A673 (cell line): ENCODE data around the gene TBC1D24. TPM values are rescaled to one million over a fixed set of nuclear protein-coding genes. Genes with fewer than 3 reads are reported as not detected.
"Not testable (repeated sequence)": the region's sequence is repeated elsewhere in the genome, so short reads cannot be mapped to it uniquely, and the experiment has no call there.

Source experiments
- BruUV-seq: library from RNA; stranded (reverse); fragments of 400-500 nt; replicated peaks from 2 replicates; lab custom pipeline; 2021; lab: Mats Ljungman, UMichigan
- CTCF ChIA-PET: fragments of 300-600 bp; sonication (Branson Sonifier 250); formaldehyde crosslinking; loops from one replicate; lab custom pipeline; 2022; ENCODE audit warnings: antibody characterized with exemption; lab: Charles Lee
- POLR2A ChIA-PET: fragments of 300-600 bp; sonication (Branson Sonifier 250); formaldehyde crosslinking; loops from one replicate; lab custom pipeline; 2022; ENCODE audit warnings: antibody characterized with exemption; ENCODE audit not compliant: low non-redundant PET; lab: Charles Lee
- DNase-seq: peaks from one replicate; pipeline ENCODE4 v3.0.0-alpha.2; 2015; ENCODE audit warnings: low spot score
- H3K27ac ChIP-seq: fragments of 200-600 bp; sonication (generic); 2 replicates; pipeline ENCODE4 v1.5.1; 2016; ENCODE audit warnings: mixed run types, low read depth, mild to moderate bottlenecking, mixed read lengths, antibody characterized with exemption, low read length; ENCODE audit not compliant: poor library complexity, severe bottlenecking
- H3K27me3 ChIP-seq: fragments of 200-600 bp; sonication (generic); replicated peaks from 2 replicates; pipeline ENCODE4 v1.6.1; 2017; ENCODE audit warnings: mixed run types, low read depth, mild to moderate bottlenecking, mixed read lengths, antibody characterized with exemption, low read length; ENCODE audit not compliant: insufficient read depth, poor library complexity
- H3K36me3 ChIP-seq: fragments of 200-600 bp; sonication (generic); 2 replicates; pipeline ENCODE4 v1.6.1; 2016; ENCODE audit warnings: mixed run types, mild to moderate bottlenecking, mixed read lengths, antibody characterized with exemption, low read length; ENCODE audit not compliant: insufficient read depth, poor library complexity, severe bottlenecking
- H3K4me1 ChIP-seq: fragments of 200-600 bp; sonication (generic); 2 replicates; pipeline ENCODE4 v1.6.1; 2017; ENCODE audit warnings: mixed run types, mild to moderate bottlenecking, mixed read lengths, antibody characterized with exemption, low read length; ENCODE audit not compliant: insufficient read depth, poor library complexity, severe bottlenecking
- H3K4me3 ChIP-seq: fragments of 200-600 bp; sonication (generic); 2 replicates; pipeline ENCODE4 v1.5.1; 2016; ENCODE audit warnings: low read depth, mixed run types, mild to moderate bottlenecking, mixed read lengths, low read length; ENCODE audit not compliant: poor library complexity, severe bottlenecking
- H3K9me3 ChIP-seq: fragments of 200-600 bp; sonication (generic); 2 replicates; pipeline ENCODE4 v1.6.1; 2016; ENCODE audit warnings: mixed run types, low read depth, mild to moderate bottlenecking, mixed read lengths, antibody characterized with exemption, low read length; ENCODE audit not compliant: poor library complexity, severe bottlenecking
- CTCF ChIP-seq: fragments of 300-800, 200-600 bp; sonication (generic); conservative IDR thresholded peaks from 2 replicates; pipeline ENCODE4 v1.5.1; 2017; ENCODE audit warnings: low read depth, mild to moderate bottlenecking, antibody characterized with exemption, low read length, moderate library complexity, mixed read lengths
- EZH2 ChIP-seq: fragments of 200-600 bp; sonication (generic); IDR thresholded peaks from 2 replicates; pipeline ENCODE4 v1.6.1; 2017; ENCODE audit warnings: borderline replicate concordance, low read depth, mild to moderate bottlenecking, mixed read lengths, antibody characterized with exemption, low read length; ENCODE audit not compliant: poor library complexity, severe bottlenecking
- intact Hi-C: fragments of 100-400 bp; cut with micrococcal nuclease; formaldehyde crosslinking; loops from one replicate; pipeline ENCODE4 v1.10.0; 2022; ENCODE audit not compliant: unreplicated experiment
- total RNA-seq: library from RNA; stranded (reverse); gene quantifications from 2 replicates; pipeline ENCODE4 v1.2.3, GENCODE V29; 2021

The TBC1D24 gene
- total RNA-seq, 1 experiment from 2014 or later, result 24.2 TPM

- H3K4me3 ChIP-seq, result no peak overlapping the region
- H3K27me3 ChIP-seq, result no peaks in the 10 kb centered on the region
- no TSS peak for BruUV-seq
- intact Hi-C loops, result no loop called here
- DNase-seq, result no peak
- H3K36me3 ChIP-seq, result no peaks in the 10 kb centered on the region
- ChIA-PET CTCF (no interaction called here), POLR2A (no interaction called here)
- no peaks in the 10 kb centered on the region for H3K9me3 ChIP-seq
- H3K27ac ChIP-seq, result no peak overlapping the region
- TF ChIP-seq EZH2 (no peak), CTCF (no peak)
- H3K4me1 ChIP-seq, result peaks cover 9% of the 10 kb centered on the region
Observed at GRCh38 chr16:2535625-2536013, 60.7 kb downstream of the TBC1D24 start.

- BruUV-seq, result no TSS peak
- DNase-seq, result peak; percentile 98
- H3K4me1 ChIP-seq, result peaks cover 4% of the 10 kb centered on the region
- peak within 1 kb of the TSS; percentile 58 for H3K4me3 ChIP-seq
- H3K9me3 ChIP-seq, result no peaks in the 10 kb centered on the region
- peak within 1 kb of the TSS; percentile 59 for H3K27ac ChIP-seq
- no peaks in the 10 kb centered on the region for H3K36me3 ChIP-seq
- TF ChIP-seq CTCF (no peak), EZH2 (no peak)
- ChIA-PET CTCF (no interaction called here), POLR2A (interaction anchor here (0.6 kb wide), 3 partner anchors 23 to 427 kb away, joined by 3 to 7 read pairs (median 4); partner anchors contain the start of gene SRRM2)
- H3K27me3 ChIP-seq, result no peaks in the 10 kb centered on the region
- intact Hi-C loops, result no loop called here
Observed at GRCh38 chr16:2537451-2538379, 62.8 kb downstream of the TBC1D24 start, which contains the start of gene PDPK1. PDPK1 (plus strand) TSS chr16:2538021; CDS start chr16:2538113, 92 bp downstream.

- intact Hi-C loops, H3K36me3 ChIP-seq, POLR2A ChIA-PET, DNase-seq, H3K4me1 ChIP-seq, CTCF ChIA-PET, BruUV-seq, H3K27ac ChIP-seq, H3K9me3 ChIP-seq, H3K27me3 ChIP-seq, H3K4me3 ChIP-seq: not testable (repeated sequence)
Observed at GRCh38 chr16:2539192-2539844, 64.4 kb downstream of the TBC1D24 start.
